SK-N-SH treated with all-trans-retinoic acid at 6 μM for 48 hours (cell line): ENCODE data around the gene RTP5.

Source experiments
- ATAC-seq: fragments of 200-7000 bp; cut with Tn5 transposase; 3 replicates; pipeline ENCODE4 v1.9.1; 2020; ENCODE audit warnings: mild to moderate bottlenecking, moderate library complexity
- ARNTL ChIP-seq: fragments of 450-650 bp; formaldehyde crosslinking; IDR thresholded peaks from 2 replicates; pipeline ENCODE4 v1.5.0; 2020; ENCODE audit warnings: low read depth, mild to moderate bottlenecking, moderate library complexity, borderline replicate concordance
- BACH2 ChIP-seq: fragments of 250-450 bp; sonication (Bioruptor Pico); IDR thresholded peaks from 2 replicates; pipeline ENCODE4 v1.9.0; 2021; ENCODE audit warnings: mild to moderate bottlenecking, borderline replicate concordance
- CSDC2 ChIP-seq: fragments of 250-450 bp; sonication (Bioruptor Pico); IDR thresholded peaks from 2 replicates; pipeline ENCODE4 v1.5.0; 2020; ENCODE audit warnings: mild to moderate bottlenecking, moderate library complexity
- ISL1 ChIP-seq: fragments of 250-450 bp; sonication (Bioruptor Pico); IDR thresholded peaks from 2 replicates; pipeline ENCODE4 v2.1.2; 2022; ENCODE audit warnings: mild to moderate bottlenecking, moderate library complexity
- OSR1 ChIP-seq: fragments of 250-450 bp; sonication (Bioruptor Pico); IDR thresholded peaks from 2 replicates; pipeline ENCODE4 v1.8.0; 2022; ENCODE audit warnings: moderate library complexity, mild to moderate bottlenecking, inconsistent platforms
- RARB ChIP-seq: fragments of 250-450 bp; sonication (Bioruptor Pico); IDR thresholded peaks from 2 replicates; pipeline ENCODE4 v1.8.0; 2021; ENCODE audit warnings: mild to moderate bottlenecking, moderate library complexity
- SNAI2 ChIP-seq: fragments of 250-450 bp; sonication (Bioruptor Pico); IDR thresholded peaks from 2 replicates; pipeline ENCODE4 v1.5.0; 2020; ENCODE audit warnings: mild to moderate bottlenecking, moderate library complexity
- TCF4 ChIP-seq: fragments of 250-450 bp; sonication (Bioruptor Pico); IDR thresholded peaks from 2 replicates; pipeline ENCODE4 v1.8.0; 2021; ENCODE audit warnings: mild to moderate bottlenecking, moderate library complexity, borderline replicate concordance
- TOX ChIP-seq: fragments of 250-450 bp; sonication (Bioruptor Pico); IDR thresholded peaks from 2 replicates; pipeline ENCODE4 v1.8.0; 2021; ENCODE audit warnings: mild to moderate bottlenecking, moderate library complexity, borderline replicate concordance
- ZNF565 ChIP-seq: fragments of 450-650 bp; formaldehyde crosslinking; conservative IDR thresholded peaks from 2 replicates; pipeline ENCODE4 v1.5.0; 2020; ENCODE audit warnings: low read depth, mild to moderate bottlenecking, moderate library complexity
- ZNF8 ChIP-seq: fragments of 450-650 bp; formaldehyde crosslinking; IDR thresholded peaks from 2 replicates; pipeline ENCODE4 v1.5.0; 2020; ENCODE audit warnings: mild to moderate bottlenecking, moderate library complexity
- TF ChIP-seq, protein P1 (sequence below): fragments of 250-450 bp; sonication (Bioruptor Pico); IDR thresholded peaks from 2 replicates; pipeline ENCODE4 v1.5.0; 2020; ENCODE audit warnings: mild to moderate bottlenecking, moderate library complexity
- TF ChIP-seq, protein P2 (sequence below): fragments of 250-450 bp; sonication (Bioruptor Pico); IDR thresholded peaks from 2 replicates; pipeline ENCODE4 v1.8.0; 2020; ENCODE audit warnings: mild to moderate bottlenecking, moderate library complexity, borderline replicate concordance
- TF ChIP-seq, protein P3 (sequence below): fragments of 250-450 bp; sonication (Bioruptor Pico); IDR thresholded peaks from 2 replicates; pipeline ENCODE4 v1.5.1; 2020; ENCODE audit warnings: low read depth, mild to moderate bottlenecking, moderate library complexity
- TF ChIP-seq, protein P4 (sequence below): fragments of 250-450 bp; sonication (Bioruptor Pico); IDR thresholded peaks from 2 replicates; pipeline ENCODE4 v1.8.0; 2021; ENCODE audit warnings: low read depth, mild to moderate bottlenecking, moderate library complexity, borderline replicate concordance
- TF ChIP-seq, protein P5 (sequence below): fragments of 250-450 bp; sonication (Bioruptor Pico); IDR thresholded peaks from 2 replicates; pipeline ENCODE4 v1.5.1; 2021; ENCODE audit warnings: mild to moderate bottlenecking, moderate library complexity

The RTP5 gene

DNA sequence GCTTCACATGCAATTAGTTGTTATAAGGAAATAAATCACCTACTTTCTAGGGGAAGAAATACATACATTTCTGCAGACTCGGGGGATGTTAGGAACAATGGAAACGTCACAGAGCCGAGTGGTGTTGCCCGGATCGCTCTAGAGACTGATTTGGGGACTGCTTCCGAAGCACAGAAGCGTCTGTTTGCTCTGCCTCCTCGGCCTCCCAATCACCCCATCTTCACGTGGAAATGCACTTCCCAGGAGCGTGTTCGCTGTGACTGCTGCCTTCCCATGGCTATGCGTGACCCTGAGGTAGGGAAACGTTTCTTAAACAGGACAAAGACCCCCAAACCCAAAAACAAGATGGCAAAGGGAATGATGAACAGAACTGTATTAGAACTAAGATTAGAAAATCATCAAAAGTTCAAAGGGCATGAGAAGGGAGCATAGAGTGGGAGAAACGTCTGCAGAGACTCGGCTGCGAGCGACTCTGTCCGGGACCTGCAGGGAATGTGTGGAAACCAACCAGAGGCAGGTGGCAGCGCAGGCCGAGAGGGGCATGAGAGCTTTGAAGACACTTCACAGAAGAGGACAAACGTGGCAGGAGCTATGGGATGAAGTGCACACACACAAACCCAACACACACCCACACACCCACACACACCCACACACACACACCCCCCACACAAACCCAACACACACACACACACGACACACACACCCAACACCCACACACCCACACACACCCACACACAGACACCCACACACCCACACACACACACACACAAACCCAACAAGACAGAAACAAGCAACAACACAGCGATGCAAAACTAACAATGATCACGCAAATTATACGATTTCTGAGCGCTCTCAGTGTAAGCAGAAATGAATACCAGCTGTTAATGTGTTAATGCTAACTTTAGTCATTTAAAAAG, 41.3 kb downstream of the RTP5 start:
- TF ChIP-seq, protein P1, sequence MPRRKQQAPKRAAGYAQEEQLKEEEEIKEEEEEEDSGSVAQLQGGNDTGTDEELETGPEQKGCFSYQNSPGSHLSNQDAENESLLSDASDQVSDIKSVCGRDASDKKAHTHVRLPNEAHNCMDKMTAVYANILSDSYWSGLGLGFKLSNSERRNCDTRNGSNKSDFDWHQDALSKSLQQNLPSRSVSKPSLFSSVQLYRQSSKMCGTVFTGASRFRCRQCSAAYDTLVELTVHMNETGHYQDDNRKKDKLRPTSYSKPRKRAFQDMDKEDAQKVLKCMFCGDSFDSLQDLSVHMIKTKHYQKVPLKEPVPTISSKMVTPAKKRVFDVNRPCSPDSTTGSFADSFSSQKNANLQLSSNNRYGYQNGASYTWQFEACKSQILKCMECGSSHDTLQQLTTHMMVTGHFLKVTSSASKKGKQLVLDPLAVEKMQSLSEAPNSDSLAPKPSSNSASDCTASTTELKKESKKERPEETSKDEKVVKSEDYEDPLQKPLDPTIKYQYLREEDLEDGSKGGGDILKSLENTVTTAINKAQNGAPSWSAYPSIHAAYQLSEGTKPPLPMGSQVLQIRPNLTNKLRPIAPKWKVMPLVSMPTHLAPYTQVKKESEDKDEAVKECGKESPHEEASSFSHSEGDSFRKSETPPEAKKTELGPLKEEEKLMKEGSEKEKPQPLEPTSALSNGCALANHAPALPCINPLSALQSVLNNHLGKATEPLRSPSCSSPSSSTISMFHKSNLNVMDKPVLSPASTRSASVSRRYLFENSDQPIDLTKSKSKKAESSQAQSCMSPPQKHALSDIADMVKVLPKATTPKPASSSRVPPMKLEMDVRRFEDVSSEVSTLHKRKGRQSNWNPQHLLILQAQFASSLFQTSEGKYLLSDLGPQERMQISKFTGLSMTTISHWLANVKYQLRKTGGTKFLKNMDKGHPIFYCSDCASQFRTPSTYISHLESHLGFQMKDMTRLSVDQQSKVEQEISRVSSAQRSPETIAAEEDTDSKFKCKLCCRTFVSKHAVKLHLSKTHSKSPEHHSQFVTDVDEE = no peak
- ATAC-seq = no peak

- TF ChIP-seq ISL1 (CRISPR knock-in tag) (no peak), BACH2 (CRISPR knock-in tag) (no peak), CSDC2 (no peak), RARB (no peak), SNAI2 (CRISPR knock-in tag) (no peak), TCF4 (no peak), ARNTL (CRISPR knock-in tag) (no peak), OSR1 (CRISPR knock-in tag) (no peak), TOX (CRISPR knock-in tag) (no peak), ZNF8 (CRISPR knock-in tag) (no peak), ZNF565 (CRISPR knock-in tag) (no peak)
- TF ChIP-seq, protein P2, sequence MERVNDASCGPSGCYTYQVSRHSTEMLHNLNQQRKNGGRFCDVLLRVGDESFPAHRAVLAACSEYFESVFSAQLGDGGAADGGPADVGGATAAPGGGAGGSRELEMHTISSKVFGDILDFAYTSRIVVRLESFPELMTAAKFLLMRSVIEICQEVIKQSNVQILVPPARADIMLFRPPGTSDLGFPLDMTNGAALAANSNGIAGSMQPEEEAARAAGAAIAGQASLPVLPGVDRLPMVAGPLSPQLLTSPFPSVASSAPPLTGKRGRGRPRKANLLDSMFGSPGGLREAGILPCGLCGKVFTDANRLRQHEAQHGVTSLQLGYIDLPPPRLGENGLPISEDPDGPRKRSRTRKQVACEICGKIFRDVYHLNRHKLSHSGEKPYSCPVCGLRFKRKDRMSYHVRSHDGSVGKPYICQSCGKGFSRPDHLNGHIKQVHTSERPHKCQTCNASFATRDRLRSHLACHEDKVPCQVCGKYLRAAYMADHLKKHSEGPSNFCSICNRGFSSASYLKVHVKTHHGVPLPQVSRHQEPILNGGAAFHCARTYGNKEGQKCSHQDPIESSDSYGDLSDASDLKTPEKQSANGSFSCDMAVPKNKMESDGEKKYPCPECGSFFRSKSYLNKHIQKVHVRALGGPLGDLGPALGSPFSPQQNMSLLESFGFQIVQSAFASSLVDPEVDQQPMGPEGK (CRISPR knock-in tag) = no peak
- TF ChIP-seq, protein P3, sequence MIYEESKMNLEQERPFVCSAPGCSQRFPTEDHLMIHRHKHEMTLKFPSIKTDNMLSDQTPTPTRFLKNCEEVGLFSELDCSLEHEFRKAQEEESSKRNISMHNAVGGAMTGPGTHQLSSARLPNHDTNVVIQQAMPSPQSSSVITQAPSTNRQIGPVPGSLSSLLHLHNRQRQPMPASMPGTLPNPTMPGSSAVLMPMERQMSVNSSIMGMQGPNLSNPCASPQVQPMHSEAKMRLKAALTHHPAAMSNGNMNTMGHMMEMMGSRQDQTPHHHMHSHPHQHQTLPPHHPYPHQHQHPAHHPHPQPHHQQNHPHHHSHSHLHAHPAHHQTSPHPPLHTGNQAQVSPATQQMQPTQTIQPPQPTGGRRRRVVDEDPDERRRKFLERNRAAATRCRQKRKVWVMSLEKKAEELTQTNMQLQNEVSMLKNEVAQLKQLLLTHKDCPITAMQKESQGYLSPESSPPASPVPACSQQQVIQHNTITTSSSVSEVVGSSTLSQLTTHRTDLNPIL = no peak
- TF ChIP-seq, protein P4, sequence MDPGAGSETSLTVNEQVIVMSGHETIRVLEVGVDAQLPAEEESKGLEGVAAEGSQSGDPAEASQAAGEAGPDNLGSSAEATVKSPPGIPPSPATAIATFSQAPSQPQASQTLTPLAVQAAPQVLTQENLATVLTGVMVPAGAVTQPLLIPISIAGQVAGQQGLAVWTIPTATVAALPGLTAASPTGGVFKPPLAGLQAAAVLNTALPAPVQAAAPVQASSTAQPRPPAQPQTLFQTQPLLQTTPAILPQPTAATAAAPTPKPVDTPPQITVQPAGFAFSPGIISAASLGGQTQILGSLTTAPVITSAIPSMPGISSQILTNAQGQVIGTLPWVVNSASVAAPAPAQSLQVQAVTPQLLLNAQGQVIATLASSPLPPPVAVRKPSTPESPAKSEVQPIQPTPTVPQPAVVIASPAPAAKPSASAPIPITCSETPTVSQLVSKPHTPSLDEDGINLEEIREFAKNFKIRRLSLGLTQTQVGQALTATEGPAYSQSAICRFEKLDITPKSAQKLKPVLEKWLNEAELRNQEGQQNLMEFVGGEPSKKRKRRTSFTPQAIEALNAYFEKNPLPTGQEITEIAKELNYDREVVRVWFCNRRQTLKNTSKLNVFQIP = no peak
- TF ChIP-seq, protein P1 = no peak
- TF ChIP-seq, protein P5, sequence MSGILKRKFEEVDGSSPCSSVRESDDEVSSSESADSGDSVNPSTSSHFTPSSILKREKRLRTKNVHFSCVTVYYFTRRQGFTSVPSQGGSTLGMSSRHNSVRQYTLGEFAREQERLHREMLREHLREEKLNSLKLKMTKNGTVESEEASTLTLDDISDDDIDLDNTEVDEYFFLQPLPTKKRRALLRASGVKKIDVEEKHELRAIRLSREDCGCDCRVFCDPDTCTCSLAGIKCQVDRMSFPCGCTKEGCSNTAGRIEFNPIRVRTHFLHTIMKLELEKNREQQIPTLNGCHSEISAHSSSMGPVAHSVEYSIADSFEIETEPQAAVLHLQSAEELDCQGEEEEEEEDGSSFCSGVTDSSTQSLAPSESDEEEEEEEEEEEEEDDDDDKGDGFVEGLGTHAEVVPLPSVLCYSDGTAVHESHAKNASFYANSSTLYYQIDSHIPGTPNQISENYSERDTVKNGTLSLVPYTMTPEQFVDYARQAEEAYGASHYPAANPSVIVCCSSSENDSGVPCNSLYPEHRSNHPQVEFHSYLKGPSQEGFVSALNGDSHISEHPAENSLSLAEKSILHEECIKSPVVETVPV (CRISPR knock-in tag) = no peak
- no peak for ATAC-seq
These were observed 42.0 kb downstream of the RTP5 start for GRCh38 chr2:241911551-241911950.
